Right forelimb (tissue), 1 donor: Measurements from ENCODE around the gene LRMDA.
A peak's percentile ranks its signal among the peaks of the same experiment; 100 is the strongest.

Experiments used
- DNase-seq: peaks from one replicate; pipeline ENCODE4 v3.0.0-alpha.2; 2018

Gene LRMDA

GRCh38 chr10:75402486-75403143 is 28.8 kb upstream of the LRMDA start:
- DNase-seq, result no peak

GRCh38 chr10:75403144-75403938 is 28.1 kb upstream of the LRMDA start:
- peak; percentile 70 for DNase-seq

GRCh38 chr10:75403939-75404814 is 27.2 kb upstream of the LRMDA start:
- DNase-seq, result peak; percentile 56

GRCh38 chr10:75404815-75405597 is 26.4 kb upstream of the LRMDA start:
- peak; percentile 53 for DNase-seq

- DNase-seq, result no peak
These were observed 25.6 kb upstream of the LRMDA start for GRCh38 chr10:75405598-75406461.

GRCh38 chr10:75406462-75407223 is 24.8 kb upstream of the LRMDA start:
- no peak for DNase-seq

- DNase-seq, result no peak
These were observed 24.2 kb upstream of the LRMDA start for GRCh38 chr10:75407224-75407712.

- DNase-seq, result peak; percentile 76
These were observed 23.5 kb upstream of the LRMDA start for GRCh38 chr10:75407713-75408508.

- peak; percentile 56 for DNase-seq
These were observed 22.9 kb upstream of the LRMDA start for GRCh38 chr10:75408509-75408875.

GRCh38 chr10:75408911-75409885 is 22.2 kb upstream of the LRMDA start:
- peak; percentile 80 for DNase-seq

- DNase-seq, result no peak
These were observed 21.1 kb upstream of the LRMDA start for GRCh38 chr10:75410132-75411005.

- no peak for DNase-seq
These were observed 16.9 kb upstream of the LRMDA start for GRCh38 chr10:75414527-75414926.

GRCh38 chr10:75417522-75417927 is 13.9 kb upstream of the LRMDA start:
- DNase-seq, result no peak

- no peak for DNase-seq
These were observed 13.1 kb upstream of the LRMDA start for GRCh38 chr10:75418293-75418692.

- DNase-seq, result no peak
These were observed 12.7 kb upstream of the LRMDA start for GRCh38 chr10:75418712-75419111.

- DNase-seq, result no peak
These were observed 8.5 kb upstream of the LRMDA start for GRCh38 chr10:75422913-75423312.

- DNase-seq, result no peak
These were observed 6.9 kb upstream of the LRMDA start for GRCh38 chr10:75424571-75424970.
